Loucy (cell line): Measurements from ENCODE around the gene NRARP.
"Not testable (repeated sequence)": the region's sequence is repeated elsewhere in the genome, so short reads cannot be mapped to it uniquely, and the experiment has no call there.

Experiments
- H2AFZ ChIP-seq: fragments of 200-600 bp; sonication (generic); 2 replicates; pipeline ENCODE4 v1.6.0; 2016; ENCODE audit warnings: antibody characterized with exemption, mild to moderate bottlenecking, low read length, moderate library complexity
- H3F3A ChIP-seq: fragments of 200-600 bp; 2 replicates; pipeline ENCODE4 v1.6.0; 2016; ENCODE audit warnings: antibody characterized with exemption, low read depth, mild to moderate bottlenecking
- H3K27me3 ChIP-seq: fragments of 200-600 bp; sonication (generic); 2 replicates; pipeline ENCODE4 v1.6.1; 2014; ENCODE audit warnings: low read length, mild to moderate bottlenecking; ENCODE audit not compliant: insufficient read depth, poor library complexity, severe bottlenecking
- H3K36me3 ChIP-seq: fragments of 200-600 bp; sonication (generic); 2 replicates; pipeline ENCODE4 v1.6.1; 2016; ENCODE audit warnings: low read length; ENCODE audit not compliant: insufficient read depth
- H3K4me1 ChIP-seq: fragments of 200-600 bp; sonication (generic); 2 replicates; pipeline ENCODE4 v1.5.1; 2014; ENCODE audit warnings: low read length, mild to moderate bottlenecking; ENCODE audit not compliant: insufficient read depth, poor library complexity, severe bottlenecking
- H3K4me2 ChIP-seq: fragments of 200-600 bp; sonication (generic); 2 replicates; pipeline ENCODE4 v1.6.0; 2014; ENCODE audit warnings: antibody characterized with exemption, low read length, low read depth, mild to moderate bottlenecking; ENCODE audit not compliant: poor library complexity, severe bottlenecking
- H3K4me3 ChIP-seq: fragments of 200-600 bp; sonication (generic); 2 replicates; pipeline ENCODE4 v1.5.1; 2014; ENCODE audit warnings: low read length, mild to moderate bottlenecking, mixed read lengths; ENCODE audit not compliant: poor library complexity, severe bottlenecking
- H3K79me2 ChIP-seq: fragments of 200-600 bp; sonication (generic); 2 replicates; pipeline ENCODE4 v1.6.1; 2014; ENCODE audit warnings: low read length; ENCODE audit not compliant: insufficient read depth
- H3K9ac ChIP-seq: fragments of 200-600 bp; sonication (generic); 2 replicates; pipeline ENCODE4 v1.6.0; 2014; ENCODE audit warnings: mild to moderate bottlenecking, low read depth, low read length, moderate library complexity; ENCODE audit not compliant: poor library complexity, severe bottlenecking
- H3K9me2 ChIP-seq: fragments of 200-600 bp; sonication (generic); replicated peaks from 2 replicates; pipeline ENCODE4 v1.6.1; 2016; ENCODE audit warnings: low read depth, low read length, mixed read lengths
- H3K9me3 ChIP-seq: fragments of 200-600 bp; sonication (generic); 2 replicates; pipeline ENCODE4 v1.6.1; 2014; ENCODE audit warnings: mild to moderate bottlenecking, antibody characterized with exemption, low read length, low read depth; ENCODE audit not compliant: insufficient read depth
- H4K20me1 ChIP-seq: fragments of 200-600 bp; sonication (generic); 2 replicates; pipeline ENCODE4 v1.6.0; 2014; ENCODE audit warnings: antibody characterized with exemption, low read length, mild to moderate bottlenecking; ENCODE audit not compliant: insufficient read depth, poor library complexity, severe bottlenecking
- CTCF ChIP-seq: fragments of 200-600 bp; sonication (generic); conservative IDR thresholded peaks from 2 replicates; pipeline ENCODE4 v1.5.1; 2014; ENCODE audit warnings: mild to moderate bottlenecking, antibody characterized with exemption, low read length
- EZH2phosphoT487 ChIP-seq: fragments of 200-600 bp; IDR thresholded peaks from 2 replicates; pipeline ENCODE4 v1.6.1; 2018; ENCODE audit warnings: antibody characterized with exemption, mild to moderate bottlenecking, moderate library complexity, borderline replicate concordance

The NRARP gene

GRCh38 chr9:137330689-137331088, 28.6 kb upstream of the NRARP start:
- H3K9me2 ChIP-seq: no peaks in the 10 kb centered on the region
- no peak overlapping the region for H3K4me2 ChIP-seq
- no peaks in the 10 kb centered on the region for H3K4me1 ChIP-seq
- H3K4me3 ChIP-seq: no peak overlapping the region
- H2AFZ ChIP-seq: no peak overlapping the region
- no peaks in the 10 kb centered on the region for H4K20me1 ChIP-seq
- no peaks in the 10 kb centered on the region for H3K27me3 ChIP-seq
- TF ChIP-seq CTCF (no peak), EZH2phosphoT487 (no peak)
- no peaks in the 10 kb centered on the region for H3F3A ChIP-seq
- no peaks in the 10 kb centered on the region for H3K36me3 ChIP-seq
- H3K9me3 ChIP-seq: peaks cover 9% of the 10 kb centered on the region; the same call in 1 of the 2 replicates
- no peaks in the 10 kb centered on the region for H3K79me2 ChIP-seq
- no peak overlapping the region for H3K9ac ChIP-seq

- not testable (repeated sequence) for H2AFZ ChIP-seq, H4K20me1 ChIP-seq
Observed at GRCh38 chr9:137329590-137329989, 27.5 kb upstream of the NRARP start.

GRCh38 chr9:137327641-137328550, 25.8 kb upstream of the NRARP start:
- not testable (repeated sequence) for H3K27me3 ChIP-seq, H3K4me2 ChIP-seq, H3K9ac ChIP-seq, H3K79me2 ChIP-seq, H3F3A ChIP-seq, H2AFZ ChIP-seq, H4K20me1 ChIP-seq, H3K36me3 ChIP-seq, H3K9me2 ChIP-seq, H3K9me3 ChIP-seq, H3K4me3 ChIP-seq, H3K4me1 ChIP-seq

More at GRCh38 chr9:137329590-137329989, 27.5 kb upstream of the NRARP start:
- not testable (repeated sequence) for H3K79me2 ChIP-seq, H3K4me1 ChIP-seq, H3K9me2 ChIP-seq, H3K4me2 ChIP-seq, H3K9me3 ChIP-seq, H3K27me3 ChIP-seq, H3K4me3 ChIP-seq, H3F3A ChIP-seq, H3K9ac ChIP-seq, H3K36me3 ChIP-seq

- Histone ChIP-seq H3K36me3 (no peaks in the 10 kb centered on the region), H3K9ac (no peak overlapping the region), H2AFZ (no peak overlapping the region), H3K4me3 (no peak overlapping the region), H3K79me2 (no peaks in the 10 kb centered on the region), H3K9me3 (peaks cover 8% of the 10 kb centered on the region; the same call in 1 of the 2 replicates), H3F3A (no peaks in the 10 kb centered on the region), H3K4me1 (peaks cover 2% of the 10 kb centered on the region), H3K4me2 (no peak overlapping the region), H4K20me1 (no peaks in the 10 kb centered on the region), H3K27me3 (no peaks in the 10 kb centered on the region), H3K9me2 (no peaks in the 10 kb centered on the region)
- TF ChIP-seq EZH2phosphoT487: no peak
- no peak for TF ChIP-seq CTCF
Observed at GRCh38 chr9:137326445-137327065, 24.5 kb upstream of the NRARP start.
